BLaER1 (cell line): Measurements from ENCODE around the gene TRIM31.
A peak's percentile ranks its signal among the peaks of the same experiment; 100 is the strongest.

Source experiments
- H3K27ac ChIP-seq: shearing (Covaris generic); formaldehyde crosslinking; 2 replicates; pipeline ENCODE4 v1.8.1; 2022
- H3K27me3 ChIP-seq: shearing (Covaris generic); formaldehyde crosslinking; 2 replicates; pipeline ENCODE4 v1.8.1; 2022
- H3K36me3 ChIP-seq: shearing (Covaris generic); formaldehyde crosslinking; 2 replicates; pipeline ENCODE4 v1.8.1; 2022
- H3K4me1 ChIP-seq: shearing (Covaris generic); formaldehyde crosslinking; 2 replicates; pipeline ENCODE4 v1.8.1; 2022
- H3K4me2 ChIP-seq: shearing (Covaris generic); formaldehyde crosslinking; 2 replicates; pipeline ENCODE4 v1.8.1; 2022
- H3K4me3 ChIP-seq: shearing (Covaris generic); formaldehyde crosslinking; 2 replicates; pipeline ENCODE4 v1.8.1; 2022
- H3K9ac ChIP-seq: shearing (Covaris generic); formaldehyde crosslinking; 2 replicates; pipeline ENCODE4 v1.8.1; 2022
- H3K9me3 ChIP-seq: shearing (Covaris generic); formaldehyde crosslinking; 2 replicates; pipeline ENCODE4 v1.8.1; 2022
- H4K20me1 ChIP-seq: shearing (Covaris generic); formaldehyde crosslinking; 2 replicates; pipeline ENCODE4 v1.8.1; 2022
- Cebpa-rat ChIP-seq: shearing (Covaris generic); IDR thresholded peaks from 2 replicates; pipeline ENCODE4 v1.8.1; 2022

TRIM31 gene

GRCh38 chr6:30113841-30114240, 951 bp upstream of the TRIM31 start:
- peaks cover 50% of the 10 kb centered on the region for H3K4me1 ChIP-seq
- H3K27ac ChIP-seq, result no peak overlapping the region
- no peaks in the 10 kb centered on the region for H3K9me3 ChIP-seq
- no peak overlapping the region for H3K9ac ChIP-seq
- peaks cover 5% of the 10 kb centered on the region; the same call in 1 of the 2 replicates for H3K27me3 ChIP-seq
- H3K36me3 ChIP-seq, result no peaks in the 10 kb centered on the region
- H4K20me1 ChIP-seq, result no peaks in the 10 kb centered on the region
- H3K4me2 ChIP-seq, result peak overlapping the region; percentile 3; the same call in 1 of the 2 replicates
- no peak for TF ChIP-seq Cebpa-rat
- H3K4me3 ChIP-seq, result no peak overlapping the region

GRCh38 chr6:30112402-30112994, 392 bp downstream of the TRIM31 start:
- Histone ChIP-seq H3K27ac (no peak overlapping the region), H3K27me3 (peaks cover 5% of the 10 kb centered on the region; the same call in 1 of the 2 replicates), H3K36me3 (no peaks in the 10 kb centered on the region), H3K4me3 (no peak overlapping the region), H3K4me2 (no peak overlapping the region), H4K20me1 (no peaks in the 10 kb centered on the region), H3K9ac (no peak overlapping the region), H3K9me3 (no peaks in the 10 kb centered on the region), H3K4me1 (peaks cover 41% of the 10 kb centered on the region)
- TF ChIP-seq Cebpa-rat, result no peak

- peaks cover 5% of the 10 kb centered on the region; the same call in 1 of the 2 replicates for H3K27me3 ChIP-seq
These were observed 1.5 kb downstream of the TRIM31 start for GRCh38 chr6:30111266-30111856.

GRCh38 chr6:30104661-30105060, 8.2 kb downstream of the TRIM31 start:
- peaks cover 40% of the 10 kb centered on the region for H3K4me1 ChIP-seq
- no peaks in the 10 kb centered on the region for H3K9me3 ChIP-seq
- H3K4me2 ChIP-seq, result no peak overlapping the region
- H3K27ac ChIP-seq, result no peak overlapping the region
- H3K4me3 ChIP-seq, result no peak overlapping the region
- H3K9ac ChIP-seq, result no peak overlapping the region
- H4K20me1 ChIP-seq, result peaks cover 10% of the 10 kb centered on the region; the same call in 1 of the 2 replicates
- peaks cover 38% of the 10 kb centered on the region for H3K27me3 ChIP-seq
- no peak for TF ChIP-seq Cebpa-rat
- no peaks in the 10 kb centered on the region for H3K36me3 ChIP-seq

More at GRCh38 chr6:30111266-30111856, 1.5 kb downstream of the TRIM31 start:
- no peaks in the 10 kb centered on the region for H4K20me1 ChIP-seq
- H3K4me2 ChIP-seq, result peak overlapping the region; percentile 73
- H3K4me1 ChIP-seq, result peaks cover 30% of the 10 kb centered on the region
- H3K9me3 ChIP-seq, result no peaks in the 10 kb centered on the region
- no peak for TF ChIP-seq Cebpa-rat
- no peak overlapping the region for H3K9ac ChIP-seq
- H3K27ac ChIP-seq, result no peak overlapping the region
- H3K36me3 ChIP-seq, result no peaks in the 10 kb centered on the region
- no peak overlapping the region for H3K4me3 ChIP-seq

- Histone ChIP-seq H3K9me3 (no peaks in the 10 kb centered on the region), H3K27ac (no peak overlapping the region), H3K4me3 (peak overlapping the region; percentile 65), H3K9ac (peak overlapping the region; percentile 56; the same call in 1 of the 2 replicates), H4K20me1 (peaks cover 10% of the 10 kb centered on the region; the same call in 1 of the 2 replicates), H3K4me1 (peaks cover 40% of the 10 kb centered on the region), H3K27me3 (peaks cover 46% of the 10 kb centered on the region), H3K36me3 (no peaks in the 10 kb centered on the region), H3K4me2 (peak overlapping the region; percentile 97)
- no peak for TF ChIP-seq Cebpa-rat
These were observed 9.1 kb downstream of the TRIM31 start for GRCh38 chr6:30103872-30104179.

- H3K36me3 ChIP-seq, result no peaks in the 10 kb centered on the region
These were observed 9.7 kb downstream of the TRIM31 start for GRCh38 chr6:30102970-30103871.

GRCh38 chr6:30102414-30102969, 10.4 kb downstream of the TRIM31 start:
- Histone ChIP-seq H3K4me1 (peaks cover 36% of the 10 kb centered on the region), H3K27ac (peak overlapping the region; percentile 36), H3K4me2 (peak overlapping the region; percentile 97), H3K27me3 (peaks cover 59% of the 10 kb centered on the region), H4K20me1 (peaks cover 10% of the 10 kb centered on the region; the same call in 1 of the 2 replicates), H3K36me3 (no peaks in the 10 kb centered on the region), H3K4me3 (peak overlapping the region; percentile 65), H3K9me3 (no peaks in the 10 kb centered on the region), H3K9ac (peak overlapping the region; percentile 49; the same call in 1 of the 2 replicates)
- TF ChIP-seq Cebpa-rat, result no peak

More at GRCh38 chr6:30102970-30103871, 9.7 kb downstream of the TRIM31 start:
- peak overlapping the region; percentile 65 for H3K4me3 ChIP-seq
- H3K4me2 ChIP-seq, result peak overlapping the region; percentile 97
- H3K9me3 ChIP-seq, result no peaks in the 10 kb centered on the region
- TF ChIP-seq Cebpa-rat, result no peak
- peak overlapping the region; percentile 56; the same call in 1 of the 2 replicates for H3K9ac ChIP-seq
- H3K27me3 ChIP-seq, result peaks cover 52% of the 10 kb centered on the region
- peaks cover 10% of the 10 kb centered on the region; the same call in 1 of the 2 replicates for H4K20me1 ChIP-seq
- H3K4me1 ChIP-seq, result peaks cover 40% of the 10 kb centered on the region
- no peak overlapping the region for H3K27ac ChIP-seq

- peak overlapping the region; percentile 49; the same call in 1 of the 2 replicates for H3K9ac ChIP-seq
- peak overlapping the region; percentile 36 for H3K27ac ChIP-seq
- TF ChIP-seq Cebpa-rat, result no peak
- H3K36me3 ChIP-seq, result no peaks in the 10 kb centered on the region
- peaks cover 35% of the 10 kb centered on the region for H3K4me1 ChIP-seq
- H3K4me2 ChIP-seq, result peak overlapping the region; percentile 97
- peak overlapping the region; percentile 65 for H3K4me3 ChIP-seq
- no peaks in the 10 kb centered on the region for H3K9me3 ChIP-seq
- H4K20me1 ChIP-seq, result peaks cover 10% of the 10 kb centered on the region; the same call in 1 of the 2 replicates
- peaks cover 67% of the 10 kb centered on the region for H3K27me3 ChIP-seq
These were observed 11.2 kb downstream of the TRIM31 start for GRCh38 chr6:30101444-30102413.
